Measurements from ENCODE around the gene LRRC25. TPM values are rescaled to one million over a fixed set of nuclear protein-coding genes. Genes with fewer than 3 reads are reported as not detected.

The LRRC25 gene
- total RNA-seq, 1 donor from 2014 or later = not detected

DNA sequence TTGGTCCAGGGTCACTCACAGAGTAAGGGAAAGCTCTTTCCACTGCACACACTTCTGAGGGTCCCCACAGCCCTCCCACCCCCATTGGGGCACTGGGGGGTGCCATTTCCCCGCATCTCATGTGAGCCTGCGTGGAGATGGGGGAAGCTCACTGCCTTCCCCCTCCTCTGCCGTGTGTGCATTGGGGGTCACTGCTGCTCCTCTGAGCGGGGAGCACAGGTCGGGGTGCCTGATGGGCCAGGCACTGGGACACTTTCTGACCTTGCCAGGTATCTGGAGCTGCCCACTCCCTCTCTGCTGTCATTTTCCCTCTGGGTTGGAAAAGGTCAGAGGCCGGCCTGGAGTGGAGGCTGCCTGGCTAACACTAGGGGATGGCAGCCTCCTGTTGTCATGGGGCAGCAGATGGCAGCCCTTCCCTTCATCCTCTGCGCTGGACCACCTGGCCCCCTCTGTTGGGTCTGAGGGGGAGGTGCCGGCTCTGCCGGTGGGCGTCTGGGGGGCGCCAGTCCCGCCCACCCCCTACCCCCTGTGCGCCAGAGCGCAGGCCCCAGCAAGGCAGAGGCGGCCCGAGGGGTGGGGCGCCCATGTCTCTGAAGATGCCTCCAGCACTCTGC lies 30.9 kb upstream of the LRRC25 start:
- Mint-ChIP-seq H3K27ac (ENCODE audit: unreplicated experiment) (peak overlapping the region; percentile 17), H3K36me3 (ENCODE audit: low read depth) (no peaks in the 10 kb centered on the region), H3K4me1 (ENCODE audit: low read depth) (peaks cover 17% of the 10 kb centered on the region), H3K27me3 (ENCODE audit: low read depth) (no peaks in the 10 kb centered on the region), H3K9me3 (ENCODE audit: low read depth) (no peaks in the 10 kb centered on the region), H3K4me3 (ENCODE audit: unreplicated experiment) (no peak overlapping the region)
- TF ChIP-seq, protein P1, sequence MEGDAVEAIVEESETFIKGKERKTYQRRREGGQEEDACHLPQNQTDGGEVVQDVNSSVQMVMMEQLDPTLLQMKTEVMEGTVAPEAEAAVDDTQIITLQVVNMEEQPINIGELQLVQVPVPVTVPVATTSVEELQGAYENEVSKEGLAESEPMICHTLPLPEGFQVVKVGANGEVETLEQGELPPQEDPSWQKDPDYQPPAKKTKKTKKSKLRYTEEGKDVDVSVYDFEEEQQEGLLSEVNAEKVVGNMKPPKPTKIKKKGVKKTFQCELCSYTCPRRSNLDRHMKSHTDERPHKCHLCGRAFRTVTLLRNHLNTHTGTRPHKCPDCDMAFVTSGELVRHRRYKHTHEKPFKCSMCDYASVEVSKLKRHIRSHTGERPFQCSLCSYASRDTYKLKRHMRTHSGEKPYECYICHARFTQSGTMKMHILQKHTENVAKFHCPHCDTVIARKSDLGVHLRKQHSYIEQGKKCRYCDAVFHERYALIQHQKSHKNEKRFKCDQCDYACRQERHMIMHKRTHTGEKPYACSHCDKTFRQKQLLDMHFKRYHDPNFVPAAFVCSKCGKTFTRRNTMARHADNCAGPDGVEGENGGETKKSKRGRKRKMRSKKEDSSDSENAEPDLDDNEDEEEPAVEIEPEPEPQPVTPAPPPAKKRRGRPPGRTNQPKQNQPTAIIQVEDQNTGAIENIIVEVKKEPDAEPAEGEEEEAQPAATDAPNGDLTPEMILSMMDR (IDR thresholded peaks at IDR 0.05) = no peak
- DNase-seq (ENCODE audit: low spot score) = no peak

DNA sequence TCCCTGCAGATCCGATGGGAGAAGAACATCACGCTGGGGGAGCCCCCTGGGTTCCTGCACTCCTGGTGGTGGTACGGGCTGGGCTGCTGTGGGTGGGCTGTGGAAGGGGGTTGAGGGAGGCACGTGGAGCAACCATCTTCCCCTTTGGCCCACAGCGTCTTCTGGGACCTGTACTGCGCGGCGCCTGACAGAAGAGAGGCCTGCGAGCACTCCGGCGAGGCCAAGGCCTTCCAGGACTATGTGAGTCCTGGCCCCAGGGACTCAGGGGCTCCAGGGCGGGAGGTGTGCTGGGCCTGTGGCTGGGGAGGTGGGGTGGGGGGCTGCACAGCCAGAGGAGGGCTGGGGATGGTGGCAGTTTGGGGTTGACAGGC lies 30.3 kb upstream of the LRRC25 start:
- no peak for DNase-seq (ENCODE audit: low spot score)
- H3K36me3 Mint-ChIP-seq (ENCODE audit: low read depth) = no peaks in the 10 kb centered on the region
- H3K4me1 Mint-ChIP-seq (ENCODE audit: low read depth) = peaks cover 17% of the 10 kb centered on the region
- H3K27me3 Mint-ChIP-seq (ENCODE audit: low read depth) = no peaks in the 10 kb centered on the region
- no peak overlapping the region for H3K27ac Mint-ChIP-seq (ENCODE audit: unreplicated experiment)
- no peaks in the 10 kb centered on the region for H3K9me3 Mint-ChIP-seq (ENCODE audit: low read depth)
- TF ChIP-seq, protein P1 (IDR thresholded peaks at IDR 0.05) = no peak
- no peak overlapping the region for H3K4me3 Mint-ChIP-seq (ENCODE audit: unreplicated experiment)

DNA sequence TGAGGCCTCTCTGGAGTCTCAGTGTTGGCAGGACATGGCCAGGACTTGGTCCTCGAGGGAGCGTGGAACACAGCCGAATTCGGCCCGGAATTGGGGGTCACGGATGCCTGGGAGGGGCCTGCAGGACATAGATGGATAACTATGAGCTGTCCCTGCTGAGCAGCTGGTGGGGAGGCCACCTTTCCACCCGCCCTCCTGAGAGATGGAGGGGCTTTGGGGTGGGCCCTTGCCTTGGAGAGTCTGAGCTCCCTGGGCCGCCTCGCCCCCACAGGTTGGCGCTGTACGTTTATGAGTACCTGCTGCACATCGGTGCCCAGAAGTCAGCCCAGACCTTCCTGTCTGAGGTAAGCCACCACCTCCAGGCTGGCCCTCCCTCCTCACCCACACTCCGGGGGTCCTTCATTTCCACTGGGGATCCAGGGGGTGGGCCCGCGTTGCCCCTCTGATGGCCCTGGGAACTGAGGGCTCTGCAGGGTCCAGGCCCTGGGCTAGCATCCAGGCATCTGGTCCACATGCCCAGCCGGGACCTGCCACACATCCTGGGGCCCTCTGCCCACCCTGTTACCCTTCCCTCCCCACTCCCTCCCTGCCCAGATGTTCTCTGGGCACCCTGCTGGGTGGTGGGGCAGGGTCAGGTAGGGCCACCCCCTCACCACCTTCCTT lies 29.8 kb upstream of the LRRC25 start:
- no peak overlapping the region for H3K4me3 Mint-ChIP-seq (ENCODE audit: unreplicated experiment)
- H3K9me3 Mint-ChIP-seq (ENCODE audit: low read depth) = no peaks in the 10 kb centered on the region
- no peak for DNase-seq (ENCODE audit: low spot score)
- H3K27ac Mint-ChIP-seq (ENCODE audit: unreplicated experiment) = no peak overlapping the region
- H3K4me1 Mint-ChIP-seq (ENCODE audit: low read depth) = peaks cover 17% of the 10 kb centered on the region
- H3K27me3 Mint-ChIP-seq (ENCODE audit: low read depth) = no peaks in the 10 kb centered on the region
- TF ChIP-seq, protein P1 (IDR thresholded peaks at IDR 0.05) = no peak
- no peaks in the 10 kb centered on the region for H3K36me3 Mint-ChIP-seq (ENCODE audit: low read depth)

DNA sequence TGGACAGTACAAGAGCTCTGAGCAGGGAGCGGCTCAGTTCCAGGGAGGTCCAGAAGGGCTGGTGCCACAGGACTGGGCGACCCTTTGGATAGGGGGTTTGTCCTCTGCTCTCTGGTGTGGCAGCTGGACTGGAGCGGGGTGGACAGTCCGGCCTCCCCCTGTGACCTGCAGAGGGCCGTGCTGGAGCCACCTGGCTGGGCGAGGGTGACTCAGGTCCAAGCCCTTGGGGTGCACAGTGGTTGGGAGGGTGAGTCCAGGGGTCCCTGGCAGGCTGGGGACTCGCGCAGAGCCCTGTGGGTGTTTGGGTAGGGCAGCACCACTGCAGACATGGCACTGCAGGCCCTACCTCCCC lies 29.0 kb upstream of the LRRC25 start:
- Mint-ChIP-seq H3K27me3 (ENCODE audit: low read depth) (no peaks in the 10 kb centered on the region), H3K4me3 (ENCODE audit: unreplicated experiment) (no peak overlapping the region), H3K4me1 (ENCODE audit: low read depth) (peaks cover 24% of the 10 kb centered on the region), H3K27ac (ENCODE audit: unreplicated experiment) (no peak overlapping the region), H3K9me3 (ENCODE audit: low read depth) (no peaks in the 10 kb centered on the region), H3K36me3 (ENCODE audit: low read depth) (no peaks in the 10 kb centered on the region)
- TF ChIP-seq, protein P1 (IDR thresholded peaks at IDR 0.05) = no peak
- no peak for DNase-seq (ENCODE audit: low spot score)

DNA sequence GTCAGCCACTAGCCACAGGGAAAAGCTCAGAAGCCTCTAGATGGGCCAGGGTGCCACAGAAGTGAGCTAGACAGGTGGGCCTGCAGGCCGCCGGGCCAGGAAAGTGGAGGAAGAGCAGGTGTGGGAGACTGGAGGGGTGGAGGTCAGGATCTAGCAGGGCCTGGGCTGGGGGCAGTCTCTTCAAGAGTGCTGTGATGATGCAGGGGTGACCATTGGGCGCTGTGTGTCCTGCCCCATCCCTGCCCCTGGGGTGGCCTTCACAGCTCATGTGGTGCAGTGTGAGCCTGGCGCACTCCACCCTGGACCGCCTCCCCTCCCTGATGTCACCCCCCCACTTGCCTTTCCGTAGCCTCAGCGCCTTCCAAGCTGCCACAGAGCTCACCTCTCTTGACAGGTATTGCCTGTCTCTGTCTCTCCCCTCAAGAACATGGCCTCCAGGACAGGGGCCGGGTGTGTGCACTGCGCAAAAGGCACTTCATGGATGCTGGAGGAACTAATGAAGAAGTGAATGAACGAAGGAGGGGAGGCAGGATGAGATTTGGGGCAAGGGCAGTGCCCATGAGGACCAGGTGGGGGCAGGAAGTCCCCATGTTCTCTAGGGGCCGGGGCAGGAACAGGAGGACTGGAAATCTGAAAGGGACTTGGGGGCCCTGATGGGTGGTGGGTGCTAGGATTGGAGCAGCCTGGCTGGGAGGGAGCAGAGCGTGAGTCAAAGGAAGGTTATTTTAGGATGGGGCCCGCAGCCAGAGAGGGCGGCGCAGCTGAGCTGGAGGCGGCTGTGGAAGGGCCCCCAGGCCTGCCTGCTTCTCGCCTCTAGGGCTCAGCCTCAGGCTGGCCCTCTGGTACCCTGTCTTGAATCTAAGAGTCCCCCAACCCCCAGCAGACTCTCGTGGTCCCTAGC lies 28.3 kb upstream of the LRRC25 start:
- TF ChIP-seq, protein P1 (IDR thresholded peaks at IDR 0.05) = peak; percentile 33
- no peak for DNase-seq (ENCODE audit: low spot score)
- no peaks in the 10 kb centered on the region for H3K27me3 Mint-ChIP-seq (ENCODE audit: low read depth)
- no peaks in the 10 kb centered on the region for H3K36me3 Mint-ChIP-seq (ENCODE audit: low read depth)
- peaks cover 30% of the 10 kb centered on the region for H3K4me1 Mint-ChIP-seq (ENCODE audit: low read depth)
- no peak overlapping the region for H3K4me3 Mint-ChIP-seq (ENCODE audit: unreplicated experiment)
- H3K27ac Mint-ChIP-seq (ENCODE audit: unreplicated experiment) = peak overlapping the region; percentile 81
- H3K9me3 Mint-ChIP-seq (ENCODE audit: low read depth) = no peaks in the 10 kb centered on the region

All from chondrocyte (in vitro differentiated cells).